Aorta (tissue), 5 donors: Measurements from ENCODE around the gene NDUFS1. TPM values are rescaled to one million over a fixed set of nuclear protein-coding genes. Genes with fewer than 3 reads are reported as not detected.
"Not testable (repeated sequence)": the region's sequence is repeated elsewhere in the genome, so short reads cannot be mapped to it uniquely, and the experiment has no call there.

Experiments used
- ATAC-seq: fragments of 200-7000 bp; cut with Tn5 transposase; one replicate; pipeline ENCODE4 v1.9.1; 2022; ENCODE audit warnings: moderate library complexity; ENCODE audit not compliant: low FRiP score
- DNase-seq, 2 donors: peaks; one replicate each; pipeline ENCODE4 v3.0.0-alpha.2; 2020
- H3K27ac ChIP-seq, 2 donors: one replicate each; pipeline ENCODE4 v1.5.1; 2013; ENCODE audit warnings: low read length in 2 of 2, mild to moderate bottlenecking in 2 of 2, moderate library complexity in 2 of 2, control low read depth in 1 of 2, inconsistent platforms in 1 of 2, low read depth in 1 of 2
- H3K27me3 ChIP-seq, 2 donors: one replicate each; pipeline ENCODE4 v1.6.1; 2013; ENCODE audit warnings: control low read depth in 1 of 2, low read length in 1 of 2, mild to moderate bottlenecking in 1 of 2, moderate library complexity in 1 of 2; ENCODE audit not compliant: insufficient read depth in 2 of 2, control insufficient read depth in 1 of 2
- H3K36me3 ChIP-seq, 2 donors: one replicate each; pipeline ENCODE4 v1.6.1; 2013; ENCODE audit warnings: control low read depth in 1 of 2, low read length in 1 of 2, mild to moderate bottlenecking in 1 of 2; ENCODE audit not compliant: insufficient read depth in 2 of 2, control insufficient read depth in 1 of 2
- H3K4me1 ChIP-seq, 2 donors: one replicate each; pipeline ENCODE4 v1.6.1; 2013; ENCODE audit warnings: low read length in 2 of 2, control low read depth in 1 of 2, mild to moderate bottlenecking in 1 of 2, moderate library complexity in 1 of 2; ENCODE audit not compliant: insufficient read depth in 2 of 2, control insufficient read depth in 1 of 2
- H3K4me3 ChIP-seq, 2 donors: one replicate each; pipeline ENCODE4 v1.5.1; 2013; ENCODE audit warnings: low read length in 2 of 2, control low read depth in 1 of 2, mild to moderate bottlenecking in 1 of 2
- H3K9me3 ChIP-seq: one replicate; pipeline ENCODE4 v1.6.1; 2013; ENCODE audit warnings: mild to moderate bottlenecking, low read length; ENCODE audit not compliant: control insufficient read depth
- WGBS, 2 donors: extraction: QIAGEN DNeasy Blood & Tissue Kit; methylation state at CpG; one replicate each; pipeline ENCODE4 v1.1.7; 2013; 5-methylcytosine and 5-hydroxymethylcytosine counted together
- intact Hi-C, 2 donors: fragments of 100-400 bp; cut with DNase I; formaldehyde crosslinking; loops; one replicate each; pipeline versions ENCODE4 v1.14.2 to v1.15.0; 2022
- long read RNA-seq, 2 donors: library from polyadenylated mRNA; unstranded; transcript quantifications; one replicate each; pipeline ENCODE4 v2.0.0, GENCODE V29; 2020 to 2021
- polyA plus RNA-seq, 2 donors: library from polyadenylated mRNA; stranded (reverse); fragments of 200-250 nt; gene quantifications; one replicate each; pipeline ENCODE4 v1.2.3, GENCODE V29; 2013
- total RNA-seq, 2 donors: library from RNA; stranded (reverse); fragmentation: NEBNext Ultra II Directional; extraction: Animal tissue kit (Norgen Biotek cat#: 25700); gene quantifications; one replicate each; pipeline ENCODE4 v1.2.1, GENCODE V29; 2021
- donor health status: healthy with polysubstance abuse.
- donor health status: Bipolar disorder and iron deficiency.
- donor health status: DM: no; HTN: no; CAD: no.
- donor health status: DM: no; HTN: no; CAD: no.
- donor health status: DM: yes; HTN: yes; CAD: no.

Gene NDUFS1
- total RNA-seq: 10 to 100 TPM; 65.2 to 67.0 TPM
- 10 to 100 TPM; 14.4 to 20.3 TPM for polyA plus RNA-seq
- long read RNA-seq, donor 1, full-length matches to known transcripts: 52 of 69 reads
- long read RNA-seq, donor 1, partial matches to known transcripts: 3 of 69 reads
- long read RNA-seq, donor 1, other reads (novel, unspliced or antisense): 14 of 69 reads
- long read RNA-seq, donor 2, full-length matches to known transcripts: 8 of 20 reads
- long read RNA-seq, donor 2, partial matches to known transcripts: 3 of 20 reads
- long read RNA-seq, donor 2, other reads (novel, unspliced or antisense): 9 of 20 reads

DNA sequence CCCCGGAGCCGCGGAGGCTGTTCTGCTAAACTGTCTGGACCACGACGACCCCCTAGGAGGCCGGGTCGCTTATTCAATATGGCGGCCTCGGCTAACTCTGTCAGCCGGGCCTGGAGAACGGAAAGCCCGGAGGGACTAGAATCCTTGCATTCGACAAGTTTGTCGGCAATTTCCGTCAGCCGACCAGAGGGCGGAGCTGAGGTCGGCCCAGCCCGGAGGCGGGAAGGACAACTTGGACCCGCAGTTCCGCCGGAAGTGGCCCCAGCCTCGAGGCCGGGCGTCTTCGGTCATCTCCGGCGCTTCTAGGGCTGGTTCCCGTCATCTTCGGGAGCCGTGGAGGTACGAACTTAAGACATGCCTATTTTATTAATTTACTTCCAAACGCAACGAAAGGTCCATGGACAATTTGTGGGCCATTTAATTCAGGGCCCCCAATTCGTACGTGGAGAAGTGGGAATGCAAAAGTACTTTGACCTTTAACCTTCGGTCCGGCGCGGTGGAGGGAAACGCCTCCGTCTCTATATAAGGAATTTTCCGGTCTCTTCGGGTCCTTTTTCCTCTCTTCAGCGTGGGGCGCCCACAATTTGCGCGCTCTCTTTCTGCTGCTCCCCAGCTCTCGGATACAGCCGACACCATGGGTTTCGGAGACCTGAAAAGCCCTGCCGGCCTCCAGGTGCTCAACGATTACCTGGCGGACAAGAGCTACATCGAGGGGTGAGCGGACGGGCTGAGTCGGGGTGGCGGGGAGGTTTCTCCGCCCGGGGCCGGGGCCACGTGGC, at the start of gene NDUFS1, which contains the start of gene EEF1B2:
Gene NDUFS1 (minus strand): TSS at position 99 of the 779 bp plus-strand sequence. CDS start 5,766 bp downstream, outside the sequence.
Gene EEF1B2 (plus strand): TSS at position 550 of the 779 bp plus-strand sequence. CDS start 85 bp downstream, at position 635.
- no peaks in the 10 kb centered on the region for H3K27me3 ChIP-seq
- no peaks in the 10 kb centered on the region for H3K9me3 ChIP-seq
- H3K27ac ChIP-seq: peak within 1 kb of the TSS; percentile 57 to 88
- DNase-seq (peak; percentile 98 to 99), ATAC-seq (peak; percentile 99)
- intact Hi-C loops: loop anchor here (2.0 to 5.0 kb wide), 3 partner anchors 72 to 283 kb away; partner anchors contain the start of genes INO80D (in 2 of the 2) and ADAM23 (in 1 of the 2)
- peaks cover 0 to 3% of the 10 kb centered on the region in 2 donors for H3K4me1 ChIP-seq
- 0% methylated on average over 64 of the region's 64 CpGs for WGBS, 2 donors
- H3K36me3 ChIP-seq: peaks cover 0 to 2% of the 10 kb centered on the region in 2 donors
- H3K4me3 ChIP-seq: peak within 1 kb of the TSS; percentile 72 to 92

DNA sequence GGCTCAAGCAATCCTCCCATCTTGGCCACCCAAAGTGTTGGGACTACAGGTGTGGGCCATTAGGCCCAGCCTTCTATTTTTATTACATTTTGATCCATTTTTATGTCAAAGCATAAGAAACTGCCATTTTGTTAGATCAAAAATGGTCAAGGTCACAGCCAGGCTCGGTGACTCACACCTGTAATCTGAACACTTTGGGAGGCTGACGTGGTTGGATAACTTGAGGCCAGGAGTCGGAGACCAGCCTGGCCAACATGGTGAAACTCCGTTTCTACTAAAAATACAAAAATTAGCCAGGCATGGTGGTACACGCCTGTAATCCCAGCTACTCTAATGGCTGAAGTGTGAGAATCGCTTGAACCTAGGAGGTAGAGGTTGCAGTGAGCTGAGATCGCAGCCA, 49.7 kb upstream of the NDUFS1 start:
- H3K4me1 ChIP-seq: no peaks in the 10 kb centered on the region
- no peak for DNase-seq
- no peak for ATAC-seq
- no peaks in the 10 kb centered on the region for H3K27me3 ChIP-seq
- intact Hi-C loops: no loop called here
- H3K4me3 ChIP-seq: no peak overlapping the region
- H3K9me3 ChIP-seq: no peaks in the 10 kb centered on the region
- WGBS, 2 donors: 88 to 91% methylated on average over 7 of the region's 7 CpGs
- no peak overlapping the region for H3K27ac ChIP-seq
- no peaks in the 10 kb centered on the region for H3K36me3 ChIP-seq

DNA sequence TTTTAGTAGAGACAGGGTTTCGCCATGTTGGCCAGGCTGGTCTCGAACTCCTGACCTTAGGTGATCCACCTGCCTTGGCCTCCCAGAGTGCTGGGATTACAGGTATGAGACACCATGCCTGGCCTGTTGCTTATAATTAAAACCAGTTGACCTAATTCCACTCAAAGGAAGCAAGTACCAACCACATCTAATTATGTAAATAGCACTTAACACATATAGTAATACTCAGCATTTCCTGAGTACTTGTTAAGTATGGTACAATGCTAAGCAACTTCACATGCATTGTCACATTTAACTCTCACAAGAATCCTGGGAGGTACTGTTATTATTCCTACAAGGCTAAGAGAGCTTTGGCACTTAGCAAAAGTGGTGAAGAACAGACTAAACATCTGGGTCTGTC, 48.1 kb upstream of the NDUFS1 start:
- H3K27me3 ChIP-seq, ATAC-seq, H3K36me3 ChIP-seq, intact Hi-C loops, H3K27ac ChIP-seq, H3K9me3 ChIP-seq, H3K4me3 ChIP-seq, H3K4me1 ChIP-seq, DNase-seq: not testable (repeated sequence)
- 94% methylated on average over 2 of the region's 2 CpGs for WGBS, 2 donors

DNA sequence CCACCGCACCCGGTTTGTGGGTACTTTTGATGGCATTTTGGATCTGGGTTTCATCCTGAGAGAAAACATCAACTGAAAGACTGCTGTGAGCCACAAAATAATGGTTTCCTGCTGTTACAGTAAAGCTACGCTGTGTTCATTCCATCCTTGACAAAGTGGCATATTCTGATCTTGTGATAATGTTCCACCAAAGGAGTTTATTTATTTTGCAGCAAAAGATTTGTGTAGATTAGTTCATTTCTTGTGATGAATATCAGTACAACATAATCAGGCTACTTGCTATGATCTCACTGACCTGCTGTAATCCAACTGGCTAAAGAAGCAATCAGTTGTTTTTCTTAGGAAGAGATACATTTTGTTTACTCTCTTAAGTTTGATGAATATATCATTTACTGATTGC, 45.5 kb upstream of the NDUFS1 start:
- Histone ChIP-seq H3K9me3 (no peaks in the 10 kb centered on the region), H3K4me3 (no peak overlapping the region), H3K27ac (no peak overlapping the region), H3K36me3 (no peaks in the 10 kb centered on the region), H3K4me1 (no peaks in the 10 kb centered on the region), H3K27me3 (no peaks in the 10 kb centered on the region)
- no peak for ATAC-seq
- no peak for DNase-seq
- intact Hi-C loops: no loop called here
- 30 to 35% methylated on average over 3 of the region's 3 CpGs for whole genome bisulfite sequencing, 2 donors

DNA sequence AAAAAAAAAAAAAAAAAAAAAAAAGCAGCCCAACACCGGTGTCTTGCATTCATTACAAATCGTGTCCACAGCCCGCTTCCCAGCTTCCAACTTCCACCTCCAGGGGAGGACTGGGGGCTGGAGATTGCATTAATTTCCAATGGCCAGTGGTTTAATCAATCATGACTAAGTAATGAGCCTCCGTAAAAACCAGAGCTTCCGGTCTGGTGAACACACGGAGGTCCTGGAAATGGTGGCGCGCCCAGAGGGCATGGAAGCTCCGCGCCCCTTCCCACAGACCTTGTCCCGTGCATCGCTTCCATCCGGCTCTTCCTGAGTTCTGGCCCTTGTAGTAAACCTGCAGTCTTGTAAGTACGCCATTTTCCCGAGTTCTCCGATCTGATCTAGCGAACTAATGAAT, 44.1 kb upstream of the NDUFS1 start:
- ATAC-seq (no peak), DNase-seq (no peak)
- H3K9me3 ChIP-seq: no peaks in the 10 kb centered on the region
- WGBS, 2 donors: 94 to 96% methylated on average over 17 of the region's 17 CpGs
- H3K27ac ChIP-seq: no peak overlapping the region
- H3K4me1 ChIP-seq: no peaks in the 10 kb centered on the region
- no peak overlapping the region for H3K4me3 ChIP-seq
- no peaks in the 10 kb centered on the region for H3K27me3 ChIP-seq
- intact Hi-C loops: no loop called here
- H3K36me3 ChIP-seq: no peaks in the 10 kb centered on the region

DNA sequence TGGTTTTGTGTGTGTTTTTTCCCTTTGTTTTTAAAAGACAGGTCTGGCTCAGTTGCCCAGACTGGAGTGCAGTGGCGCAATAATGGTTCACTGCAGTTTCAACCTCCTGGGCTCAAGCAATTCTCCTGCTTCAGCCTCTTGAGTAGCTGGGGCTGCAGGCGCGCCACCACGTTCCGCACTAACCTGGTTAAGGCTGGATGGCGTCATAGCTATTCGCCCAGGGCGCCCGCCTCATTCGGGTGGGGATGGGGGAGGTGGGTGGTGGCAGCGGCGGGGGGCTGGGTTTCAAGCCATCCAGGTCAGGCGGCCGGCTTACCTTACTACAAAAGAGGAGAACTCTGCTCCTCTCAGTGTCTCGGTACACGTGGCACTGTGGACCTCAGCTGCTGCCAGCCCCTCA, 43.2 kb upstream of the NDUFS1 start:
- intact Hi-C loops: no loop called here
- 77 to 83% methylated on average over 15 to 16 of the region's 16 CpGs for WGBS, 2 donors
- Histone ChIP-seq H3K36me3 (no peaks in the 10 kb centered on the region), H3K27ac (no peak overlapping the region), H3K27me3 (no peaks in the 10 kb centered on the region), H3K9me3 (no peaks in the 10 kb centered on the region), H3K4me3 (no peak overlapping the region), H3K4me1 (no peaks in the 10 kb centered on the region)
- no peak for DNase-seq
- ATAC-seq: no peak

DNA sequence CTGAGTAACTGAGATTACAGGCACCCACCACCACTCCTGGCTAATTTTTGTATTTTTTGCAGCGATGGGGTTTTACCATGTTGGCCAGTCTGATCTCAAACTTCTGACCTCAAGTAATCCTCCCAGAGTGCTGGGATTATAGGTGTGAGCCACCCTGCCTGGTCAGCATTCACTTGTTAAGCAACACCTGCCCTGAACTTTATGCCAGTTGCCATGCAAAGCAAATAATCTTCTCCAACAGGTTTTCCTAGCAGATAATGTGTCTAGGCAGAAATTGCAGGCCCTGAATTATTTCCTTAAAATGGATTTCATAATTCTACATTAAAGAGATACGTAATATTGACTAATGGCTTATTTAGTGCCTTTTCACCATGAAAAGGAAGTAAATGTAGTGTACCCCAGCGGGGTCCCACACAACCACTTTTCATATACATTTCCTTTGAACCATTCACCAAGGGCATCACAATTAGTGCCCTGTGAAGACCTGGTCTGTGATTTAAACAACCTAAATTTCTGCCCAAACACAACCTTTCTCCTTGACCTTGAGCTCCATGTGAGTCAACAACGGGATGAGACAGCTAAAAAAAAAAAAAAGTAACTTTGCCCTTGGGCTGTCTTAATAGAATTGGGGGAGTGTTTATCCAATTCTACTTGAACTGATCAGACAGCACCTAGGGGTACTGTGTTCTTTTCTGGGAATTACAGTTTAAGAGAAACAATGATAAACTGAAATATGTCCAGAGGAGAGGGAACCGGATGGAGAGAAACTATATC, 42.0 kb upstream of the NDUFS1 start:
- 68% methylated on average over 5 of the region's 5 CpGs for WGBS, 2 donors
- Histone ChIP-seq H3K36me3 (no peaks in the 10 kb centered on the region), H3K4me1 (no peaks in the 10 kb centered on the region), H3K27me3 (no peaks in the 10 kb centered on the region), H3K9me3 (no peaks in the 10 kb centered on the region), H3K27ac (no peak overlapping the region), H3K4me3 (no peak overlapping the region)
- intact Hi-C loops: no loop called here
- DNase-seq (no peak), ATAC-seq (no peak)

DNA sequence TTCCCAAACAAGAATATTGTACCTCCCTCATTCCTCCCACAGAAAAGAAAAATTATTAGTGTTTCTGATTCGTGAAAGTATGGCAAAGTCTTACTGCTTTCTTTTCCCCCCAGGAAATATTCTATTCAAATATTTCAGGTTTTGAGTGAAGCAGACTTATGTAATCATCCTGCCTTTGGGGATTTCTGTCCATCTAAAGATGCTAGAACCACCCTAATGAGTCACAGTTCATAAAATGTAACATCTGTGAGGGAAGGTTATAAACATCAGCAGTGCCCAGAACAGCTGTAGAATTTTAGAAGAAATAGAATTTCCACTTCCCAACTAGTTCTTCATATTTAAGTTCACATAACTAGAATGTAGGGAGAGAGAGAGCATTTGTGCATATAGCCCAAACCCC, 39.4 kb upstream of the NDUFS1 start:
- Histone ChIP-seq H3K27me3 (no peaks in the 10 kb centered on the region), H3K36me3 (no peaks in the 10 kb centered on the region), H3K9me3 (no peaks in the 10 kb centered on the region), H3K27ac (no peak overlapping the region), H3K4me1 (no peaks in the 10 kb centered on the region), H3K4me3 (no peak overlapping the region)
- no peak for DNase-seq
- no peak for ATAC-seq
- intact Hi-C loops: no loop called here
- WGBS, 2 donors: 43% methylated on average over 1 of the region's 1 CpG
